ENCODE measurements around the gene AGAP2.
"Not testable (repeated sequence)": the region's sequence is repeated elsewhere in the genome, so short reads cannot be mapped to it uniquely, and the experiment has no call there.

The AGAP2 gene

DNA sequence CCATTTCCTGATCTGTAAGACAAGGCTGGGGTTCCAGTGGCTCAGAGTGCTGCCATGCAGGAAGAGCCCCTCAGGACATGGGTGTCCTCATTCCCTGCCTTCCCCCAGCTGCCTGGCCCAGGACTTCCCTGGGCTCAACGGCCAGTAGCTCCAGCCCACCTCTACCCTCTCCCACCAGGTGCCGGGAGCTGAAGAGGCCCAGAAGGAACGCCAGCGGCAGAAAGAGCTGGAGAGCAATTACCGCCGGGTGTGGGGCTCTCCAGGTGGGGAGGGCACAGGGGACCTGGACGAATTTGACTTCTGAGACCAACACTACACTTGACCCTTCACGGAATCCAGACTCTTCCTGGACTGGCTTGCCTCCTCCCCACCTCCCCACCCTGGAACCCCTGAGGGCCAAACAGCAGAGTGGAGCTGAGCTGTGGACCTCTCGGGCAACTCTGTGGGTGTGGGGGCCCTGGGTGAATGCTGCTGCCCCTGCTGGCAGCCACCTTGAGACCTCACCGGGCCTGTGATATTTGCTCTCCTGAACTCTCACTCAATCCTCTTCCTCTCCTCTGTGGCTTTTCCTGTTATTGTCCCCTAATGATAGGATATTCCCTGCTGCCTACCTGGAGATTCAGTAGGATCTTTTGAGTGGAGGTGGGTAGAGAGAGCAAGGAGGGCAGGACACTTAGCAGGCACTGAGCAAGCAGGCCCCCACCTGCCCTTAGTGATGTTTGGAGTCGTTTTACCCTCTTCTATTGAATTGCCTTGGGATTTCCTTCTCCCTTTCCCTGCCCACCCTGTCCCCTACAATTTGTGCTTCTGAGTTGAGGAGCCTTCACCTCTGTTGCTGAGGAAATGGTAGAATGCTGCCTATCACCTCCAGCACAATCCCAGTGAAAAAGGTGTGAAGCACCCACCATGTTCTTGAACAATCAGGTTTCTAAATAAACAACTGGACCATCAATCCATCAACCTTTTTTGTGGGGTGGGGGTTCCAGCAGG, 17.6 kb downstream of the AGAP2 start:
- no peak for DNase-seq

DNA sequence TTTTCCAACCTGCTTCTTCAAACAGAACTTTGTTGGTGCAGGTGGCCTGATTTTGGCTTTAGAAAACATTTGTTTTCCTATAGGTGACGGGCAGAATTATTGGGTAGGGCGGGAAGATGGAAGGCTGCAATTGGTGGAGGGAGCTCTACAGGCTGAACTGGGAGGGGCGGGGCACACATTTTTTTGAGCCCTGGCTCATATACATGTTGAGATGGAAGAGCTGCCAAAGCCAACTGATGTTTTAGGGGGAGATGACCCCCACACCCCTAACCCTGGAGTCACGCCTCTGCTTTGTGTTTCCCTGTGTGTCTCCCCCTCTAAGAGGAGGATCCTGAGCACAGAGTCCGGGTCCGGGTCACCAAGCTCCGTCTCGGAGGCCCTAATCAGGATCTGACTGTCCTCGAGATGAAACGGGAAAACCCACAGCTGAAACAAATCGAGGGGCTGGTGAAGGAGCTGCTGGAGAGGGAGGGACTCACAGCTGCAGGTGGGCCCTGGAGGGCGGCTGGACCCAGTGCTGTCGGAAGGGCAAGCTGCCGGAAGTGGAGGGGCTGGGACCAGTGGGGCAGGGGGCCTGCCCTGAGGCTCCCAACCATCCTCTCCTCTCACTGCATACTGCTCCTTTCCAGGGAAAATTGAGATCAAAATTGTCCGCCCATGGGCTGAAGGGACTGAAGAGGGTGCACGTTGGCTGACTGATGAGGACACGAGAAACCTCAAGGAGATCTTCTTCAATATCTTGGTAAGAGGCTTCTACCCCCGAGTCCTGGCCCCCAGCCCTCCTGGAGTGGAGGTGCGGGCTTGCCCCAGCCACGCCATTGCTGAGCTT, 18.6 kb downstream of the AGAP2 start:
- DNase-seq = no peak

DNA sequence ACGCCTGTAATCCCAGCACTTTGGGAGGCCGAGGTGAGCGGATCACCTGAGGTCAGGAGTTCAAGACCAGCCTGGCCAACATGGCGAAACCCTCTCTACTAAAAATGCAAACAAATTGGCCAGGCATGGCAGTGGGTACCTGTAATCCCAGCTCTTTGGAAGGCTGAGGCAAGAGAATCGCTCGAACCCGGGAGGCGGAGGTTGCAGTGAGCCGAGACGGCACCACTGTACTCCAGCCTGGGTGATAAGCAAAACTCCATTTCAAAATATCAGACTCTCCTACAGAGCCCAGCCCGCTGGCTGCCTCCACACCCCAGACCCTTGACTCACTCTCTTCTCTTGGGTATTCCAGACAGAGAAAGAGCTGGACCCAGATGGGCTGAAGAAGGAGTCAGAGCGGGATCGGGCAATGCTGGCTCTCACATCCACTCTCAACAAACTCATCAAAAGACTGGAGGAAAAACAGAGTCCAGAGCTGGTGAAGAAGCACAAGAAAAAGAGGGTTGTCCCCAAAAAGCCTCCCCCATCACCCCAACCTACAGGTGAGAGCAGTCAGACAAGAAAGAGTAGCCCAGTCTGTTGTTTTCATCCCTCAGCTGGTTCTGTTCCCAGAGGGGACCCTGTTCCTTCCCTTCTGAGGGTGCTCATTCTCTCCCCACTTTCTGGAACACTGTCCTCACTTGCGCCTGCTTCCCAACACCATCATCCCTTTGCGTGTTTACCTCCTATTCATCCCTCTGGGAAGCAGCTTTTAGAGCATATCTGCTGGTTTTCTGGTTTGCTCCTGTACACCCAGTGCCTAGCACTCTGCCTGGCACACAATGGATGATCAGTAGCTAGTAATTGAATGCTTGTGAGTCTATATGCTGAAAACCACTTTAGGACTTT, 19.7 kb downstream of the AGAP2 start:
- DNase-seq = no peak

GRCh38 chr12:57717846-57718640, 20.5 kb downstream of the AGAP2 start:
- DNase-seq = no peak

DNA sequence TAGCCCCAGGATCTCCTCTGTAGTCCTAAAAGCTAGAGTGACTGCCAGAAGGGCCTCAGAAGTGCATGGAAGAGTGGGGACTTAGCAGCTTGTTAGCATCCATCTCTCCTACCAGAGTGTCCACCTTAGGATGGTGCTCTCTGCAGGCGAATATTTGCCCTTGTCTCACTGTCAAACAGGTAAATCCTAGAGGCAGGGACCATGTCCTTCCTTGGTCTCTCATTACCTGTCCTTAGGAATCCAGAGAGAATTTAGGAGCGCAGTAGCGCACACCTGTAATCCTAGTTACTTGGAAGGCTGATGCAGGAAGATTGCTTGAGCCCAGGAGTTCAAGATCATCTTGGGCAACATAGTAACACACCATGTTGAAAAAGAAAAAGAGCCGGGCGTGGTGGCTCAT, 21.4 kb downstream of the AGAP2 start:
- no peak for DNase-seq

DNA sequence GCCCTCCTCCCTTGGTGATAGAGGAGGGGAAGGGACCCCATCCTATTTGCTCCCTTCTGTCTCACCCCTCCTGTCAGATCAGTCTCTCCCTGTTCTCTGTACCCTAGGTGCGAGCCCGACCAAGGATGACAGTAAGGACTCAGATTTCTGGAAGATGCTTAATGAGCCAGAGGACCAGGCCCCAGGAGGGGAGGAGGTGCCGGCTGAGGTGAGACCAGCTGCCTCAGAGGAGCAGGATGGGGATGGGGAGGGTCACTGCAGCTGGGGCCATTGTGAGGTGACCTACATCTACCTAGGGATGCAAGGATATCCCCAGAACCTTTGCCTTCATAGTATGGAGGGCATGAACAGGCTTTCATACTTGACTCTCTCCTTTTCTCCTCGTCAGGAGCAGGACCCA, 22.2 kb downstream of the AGAP2 start:
- no peak for DNase-seq

GRCh38 chr12:57715786-57716185, 22.8 kb downstream of the AGAP2 start:
- DNase-seq = no peak

- DNase-seq = not testable (repeated sequence)
These were observed 23.4 kb downstream of the AGAP2 start for GRCh38 chr12:57715036-57715748.

DNA sequence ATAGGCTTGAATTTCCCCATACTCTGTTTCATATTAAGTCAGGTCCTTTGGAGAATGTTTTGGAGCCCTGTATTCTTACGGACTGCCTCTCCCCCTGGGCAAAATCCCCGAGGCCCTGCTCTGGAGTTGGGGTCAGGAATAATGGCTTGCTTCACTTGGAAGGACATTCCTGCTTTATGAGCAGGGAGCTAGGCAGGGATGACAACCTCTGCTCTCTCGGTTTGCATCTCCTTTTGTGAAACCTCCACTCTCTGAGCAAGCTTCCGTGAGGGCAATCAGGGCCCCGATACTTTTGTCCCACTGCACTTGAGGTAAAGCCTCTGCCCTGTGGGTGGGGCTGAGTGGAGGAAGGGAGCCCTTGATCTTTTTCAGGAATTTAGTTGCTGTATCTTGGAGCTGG, 25.3 kb downstream of the AGAP2 start:
- no peak for DNase-seq

- DNase-seq = no peak
These were observed 25.8 kb downstream of the AGAP2 start for GRCh38 chr12:57712701-57713100.

- DNase-seq = no peak
These were observed 30.2 kb downstream of the AGAP2 start for GRCh38 chr12:57708296-57708695.

GRCh38 chr12:57707250-57707649, 31.3 kb downstream of the AGAP2 start:
- no peak for DNase-seq

- no peak for DNase-seq
These were observed 38.2 kb downstream of the AGAP2 start for GRCh38 chr12:57700317-57700716.

- DNase-seq = no peak
These were observed 40.1 kb downstream of the AGAP2 start for GRCh38 chr12:57698414-57698813.

- DNase-seq = no peak
These were observed 41.5 kb downstream of the AGAP2 start for GRCh38 chr12:57697076-57697475.

GRCh38 chr12:57695770-57696432, 42.6 kb downstream of the AGAP2 start:
- DNase-seq = no peak

- DNase-seq = no peak
These were observed 44.0 kb downstream of the AGAP2 start for GRCh38 chr12:57694459-57695019.

DNA sequence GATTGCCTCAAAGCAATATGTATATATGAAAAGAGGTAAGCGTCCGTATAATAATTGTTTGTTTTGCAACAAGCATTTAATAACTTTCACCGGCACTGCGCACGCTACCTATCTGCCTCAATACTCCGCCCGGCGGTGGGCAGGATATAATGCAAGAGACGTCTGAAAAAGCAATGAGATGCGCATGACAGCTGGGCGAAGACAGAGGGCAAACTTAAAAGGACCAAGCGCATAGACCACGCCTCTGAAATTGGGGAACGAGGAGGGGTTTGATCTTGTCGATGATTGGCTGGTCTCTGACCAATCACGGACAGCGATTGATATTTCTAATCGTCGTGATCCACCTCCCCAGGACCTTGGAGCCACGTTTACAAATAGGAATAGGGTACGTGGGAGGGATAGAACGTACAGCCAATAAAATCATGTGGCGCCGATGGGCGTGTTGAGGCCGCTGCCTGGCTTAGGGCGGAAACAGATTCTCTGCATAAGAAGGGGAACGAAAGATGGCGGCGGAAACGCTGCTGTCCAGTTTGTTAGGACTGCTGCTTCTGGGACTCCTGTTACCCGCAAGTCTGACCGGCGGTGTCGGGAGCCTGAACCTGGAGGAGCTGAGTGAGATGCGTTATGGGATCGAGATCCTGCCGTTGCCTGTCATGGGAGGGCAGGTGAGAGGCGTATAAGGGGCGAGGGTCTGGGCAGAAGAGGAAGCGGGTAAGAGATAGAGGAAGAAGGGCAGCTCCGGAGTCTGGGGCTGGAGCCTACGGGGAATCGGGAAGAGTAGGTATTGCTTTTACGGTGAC, 44.7 kb downstream of the AGAP2 start, which contains the start of gene OS9:
TSS of gene OS9 (plus strand) at position 474 of the 800 bp plus-strand sequence. CDS start at position 504, 30 bp downstream.
- DNase-seq = peak; percentile 99

DNA sequence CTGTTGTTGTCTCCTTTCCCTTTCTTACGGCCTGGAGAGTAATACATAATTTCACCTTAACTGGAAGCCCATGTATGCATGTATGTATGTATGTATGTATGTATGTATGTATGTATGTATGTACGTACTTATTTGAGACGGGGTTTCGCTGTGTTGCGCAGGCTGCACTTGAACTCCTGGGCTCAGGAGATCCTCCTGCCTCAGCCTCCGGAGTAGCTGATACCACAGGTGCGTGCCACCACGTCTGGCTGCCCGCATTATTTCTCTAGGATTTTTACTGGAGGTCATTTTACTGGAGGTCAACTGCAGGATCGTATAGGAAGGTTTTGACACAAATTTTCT, 45.3 kb downstream of the AGAP2 start:
- DNase-seq = no peak

All from NCI-H187 treated with DMSO at 0.1 percent for 48 hours (cell line).